HCT116 (cell line): ENCODE data around the gene PGLYRP3.

Experiments
- CEBPB ChIP-seq: IDR thresholded peaks from 2 replicates; pipeline ENCODE4 v1.6.1; 2012; ENCODE audit warnings: low read depth
- ELF1 ChIP-seq: IDR thresholded peaks from 2 replicates; pipeline ENCODE4 v1.6.1; 2012; ENCODE audit warnings: low read depth, borderline replicate concordance
- EZH2 ChIP-seq: fragments of 200-600 bp; sonication (generic); IDR thresholded peaks from 2 replicates; pipeline ENCODE4 v1.6.1; 2017; ENCODE audit warnings: antibody characterized with exemption, mixed run types
- EZH2phosphoT487 ChIP-seq: fragments of 200-600 bp; IDR thresholded peaks from 2 replicates; pipeline ENCODE4 v1.6.1; 2018; ENCODE audit warnings: antibody characterized with exemption, borderline replicate concordance
- JUND ChIP-seq: IDR thresholded peaks from 2 replicates; pipeline ENCODE4 v1.6.1; 2012
- POLR2A ChIP-seq: IDR thresholded peaks from 2 replicates; pipeline ENCODE4 v1.7.0; 2011; ENCODE audit warnings: borderline replicate concordance; ENCODE audit not compliant: insufficient read depth, insufficient read length; ENCODE audit errors: extremely low read depth
- RAD21 ChIP-seq: IDR thresholded peaks from 2 replicates; pipeline ENCODE4 v1.6.1; 2012; ENCODE audit warnings: low read depth, mild to moderate bottlenecking
- TF ChIP-seq, protein P1 (sequence below), 3 experiments: fragments of 200-600 bp in 1 of 3; sonication (generic) in 1 of 3; IDR thresholded peaks in 2 of 3; conservative IDR thresholded peaks in 1 of 3; 2 replicates each; pipeline ENCODE4 v1.5.1; 2012 to 2017; ENCODE audit warnings: low read depth in 2 of 3, low read length in 2 of 3, antibody characterized with exemption in 1 of 3, borderline replicate concordance in 1 of 3, control low read depth in 1 of 3, mild to moderate bottlenecking in 1 of 3, mixed read lengths in 1 of 3, mixed run types in 1 of 3, moderate library complexity in 1 of 3; ENCODE audit not compliant: insufficient read depth in 1 of 3
- TF ChIP-seq, protein P2 (sequence below): IDR thresholded peaks from 2 replicates; pipeline ENCODE4 v1.6.1; 2012; ENCODE audit warnings: low read depth

DNA sequence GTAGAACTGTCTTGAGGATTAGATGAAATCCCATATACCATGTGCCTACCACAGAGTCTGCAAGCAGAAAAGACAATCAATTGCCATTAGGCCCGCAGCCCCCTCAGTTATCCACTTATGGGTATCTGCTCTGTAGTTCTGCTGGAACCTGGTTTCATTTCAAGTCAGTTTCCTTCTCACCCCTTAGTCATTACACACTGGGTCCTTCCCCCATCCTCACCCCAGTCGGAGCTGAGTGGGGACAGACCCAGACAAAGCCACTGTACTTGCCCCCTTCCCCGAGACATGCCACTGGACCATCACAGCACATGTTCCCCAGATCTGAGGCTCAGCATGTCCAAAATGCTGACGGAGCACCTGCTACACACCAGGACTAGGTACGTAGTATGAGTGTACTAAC lies 21.2 kb downstream of the PGLYRP3 start:
- TF ChIP-seq, protein P1, sequence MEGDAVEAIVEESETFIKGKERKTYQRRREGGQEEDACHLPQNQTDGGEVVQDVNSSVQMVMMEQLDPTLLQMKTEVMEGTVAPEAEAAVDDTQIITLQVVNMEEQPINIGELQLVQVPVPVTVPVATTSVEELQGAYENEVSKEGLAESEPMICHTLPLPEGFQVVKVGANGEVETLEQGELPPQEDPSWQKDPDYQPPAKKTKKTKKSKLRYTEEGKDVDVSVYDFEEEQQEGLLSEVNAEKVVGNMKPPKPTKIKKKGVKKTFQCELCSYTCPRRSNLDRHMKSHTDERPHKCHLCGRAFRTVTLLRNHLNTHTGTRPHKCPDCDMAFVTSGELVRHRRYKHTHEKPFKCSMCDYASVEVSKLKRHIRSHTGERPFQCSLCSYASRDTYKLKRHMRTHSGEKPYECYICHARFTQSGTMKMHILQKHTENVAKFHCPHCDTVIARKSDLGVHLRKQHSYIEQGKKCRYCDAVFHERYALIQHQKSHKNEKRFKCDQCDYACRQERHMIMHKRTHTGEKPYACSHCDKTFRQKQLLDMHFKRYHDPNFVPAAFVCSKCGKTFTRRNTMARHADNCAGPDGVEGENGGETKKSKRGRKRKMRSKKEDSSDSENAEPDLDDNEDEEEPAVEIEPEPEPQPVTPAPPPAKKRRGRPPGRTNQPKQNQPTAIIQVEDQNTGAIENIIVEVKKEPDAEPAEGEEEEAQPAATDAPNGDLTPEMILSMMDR (IDR thresholded peaks at IDR 0.05 in 2 of 3, conservative IDR thresholded peaks at IDR 0.05 in 1 of 3; ENCODE audit: borderline replicate concordance in 1 of 3, insufficient read depth in 1 of 3, low read depth in 2 of 3, low read length in 2 of 3), result no peak
- TF ChIP-seq CEBPB (no peak), RAD21 (no peak), EZH2 (no peak), ELF1 (no peak), POLR2A (no peak), EZH2phosphoT487 (no peak), JUND (no peak)
- TF ChIP-seq, protein P2, sequence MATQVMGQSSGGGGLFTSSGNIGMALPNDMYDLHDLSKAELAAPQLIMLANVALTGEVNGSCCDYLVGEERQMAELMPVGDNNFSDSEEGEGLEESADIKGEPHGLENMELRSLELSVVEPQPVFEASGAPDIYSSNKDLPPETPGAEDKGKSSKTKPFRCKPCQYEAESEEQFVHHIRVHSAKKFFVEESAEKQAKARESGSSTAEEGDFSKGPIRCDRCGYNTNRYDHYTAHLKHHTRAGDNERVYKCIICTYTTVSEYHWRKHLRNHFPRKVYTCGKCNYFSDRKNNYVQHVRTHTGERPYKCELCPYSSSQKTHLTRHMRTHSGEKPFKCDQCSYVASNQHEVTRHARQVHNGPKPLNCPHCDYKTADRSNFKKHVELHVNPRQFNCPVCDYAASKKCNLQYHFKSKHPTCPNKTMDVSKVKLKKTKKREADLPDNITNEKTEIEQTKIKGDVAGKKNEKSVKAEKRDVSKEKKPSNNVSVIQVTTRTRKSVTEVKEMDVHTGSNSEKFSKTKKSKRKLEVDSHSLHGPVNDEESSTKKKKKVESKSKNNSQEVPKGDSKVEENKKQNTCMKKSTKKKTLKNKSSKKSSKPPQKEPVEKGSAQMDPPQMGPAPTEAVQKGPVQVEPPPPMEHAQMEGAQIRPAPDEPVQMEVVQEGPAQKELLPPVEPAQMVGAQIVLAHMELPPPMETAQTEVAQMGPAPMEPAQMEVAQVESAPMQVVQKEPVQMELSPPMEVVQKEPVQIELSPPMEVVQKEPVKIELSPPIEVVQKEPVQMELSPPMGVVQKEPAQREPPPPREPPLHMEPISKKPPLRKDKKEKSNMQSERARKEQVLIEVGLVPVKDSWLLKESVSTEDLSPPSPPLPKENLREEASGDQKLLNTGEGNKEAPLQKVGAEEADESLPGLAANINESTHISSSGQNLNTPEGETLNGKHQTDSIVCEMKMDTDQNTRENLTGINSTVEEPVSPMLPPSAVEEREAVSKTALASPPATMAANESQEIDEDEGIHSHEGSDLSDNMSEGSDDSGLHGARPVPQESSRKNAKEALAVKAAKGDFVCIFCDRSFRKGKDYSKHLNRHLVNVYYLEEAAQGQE, result no peak
